HG03439 (cell line): ENCODE measurements around the gene DUSP16.
"Not testable (repeated sequence)": the region's sequence is repeated elsewhere in the genome, so short reads cannot be mapped to it uniquely, and the experiment has no call there.

ENCODE experiments used
- ATAC-seq: cut with Tn5 transposase; IDR thresholded peaks from one replicate; pipeline ENCODE4 v1.9.1; 2021; ENCODE audit warnings: mild to moderate bottlenecking, moderate library complexity; ENCODE audit not compliant: unreplicated experiment

Gene DUSP16

GRCh38 chr12:12585115-12585863 is 22.6 kb upstream of the DUSP16 start:
- no peak for ATAC-seq

- no peak for ATAC-seq
These were observed 21.0 kb upstream of the DUSP16 start for GRCh38 chr12:12583510-12584178.

DNA sequence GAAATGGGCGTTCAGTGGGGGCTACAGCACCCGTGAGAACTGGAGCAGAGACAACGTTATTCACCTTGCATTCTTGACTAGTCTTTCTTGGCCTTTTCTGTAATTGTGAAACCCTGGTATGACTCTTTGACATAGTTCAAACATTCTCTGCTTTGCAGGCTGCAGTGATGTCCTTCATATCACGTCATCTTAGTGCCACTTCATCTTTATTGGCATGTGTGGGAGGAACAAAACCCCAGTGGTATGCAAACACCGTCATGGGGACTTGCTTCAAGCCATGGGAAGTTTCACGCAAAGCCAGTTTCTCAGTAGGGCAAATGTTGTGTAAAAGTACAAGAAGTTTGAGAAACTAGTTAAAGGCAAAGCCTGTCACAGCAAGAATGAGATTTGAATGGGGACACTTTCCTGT is 20.2 kb upstream of the DUSP16 start:
- ATAC-seq, result peak; percentile 94

- peak; percentile 30 for ATAC-seq
These were observed 19.7 kb upstream of the DUSP16 start for GRCh38 chr12:12582193-12582881.

GRCh38 chr12:12580716-12581115 is 18.1 kb upstream of the DUSP16 start:
- ATAC-seq, result not testable (repeated sequence)

DNA sequence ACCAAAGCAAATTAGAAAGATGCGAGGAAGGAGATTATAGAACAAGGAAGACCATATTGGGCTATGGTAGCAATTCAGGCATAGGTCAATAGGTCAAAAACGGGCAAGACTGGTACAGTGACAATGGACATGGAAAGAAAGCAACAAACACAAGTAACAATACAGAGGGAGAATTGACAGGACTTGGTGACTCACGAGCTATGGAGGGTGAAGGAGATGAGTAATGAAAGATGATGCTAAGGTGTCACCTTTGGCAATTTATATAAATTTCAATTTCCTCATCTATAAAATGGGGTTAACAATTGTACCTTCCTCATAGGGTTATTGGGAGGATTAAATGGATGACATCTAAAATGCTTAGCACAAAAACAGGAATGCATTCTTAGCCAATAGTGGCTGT is 15.1 kb upstream of the DUSP16 start:
- ATAC-seq, result no peak

- no peak for ATAC-seq
These were observed 10.0 kb upstream of the DUSP16 start for GRCh38 chr12:12572659-12573058.

DNA sequence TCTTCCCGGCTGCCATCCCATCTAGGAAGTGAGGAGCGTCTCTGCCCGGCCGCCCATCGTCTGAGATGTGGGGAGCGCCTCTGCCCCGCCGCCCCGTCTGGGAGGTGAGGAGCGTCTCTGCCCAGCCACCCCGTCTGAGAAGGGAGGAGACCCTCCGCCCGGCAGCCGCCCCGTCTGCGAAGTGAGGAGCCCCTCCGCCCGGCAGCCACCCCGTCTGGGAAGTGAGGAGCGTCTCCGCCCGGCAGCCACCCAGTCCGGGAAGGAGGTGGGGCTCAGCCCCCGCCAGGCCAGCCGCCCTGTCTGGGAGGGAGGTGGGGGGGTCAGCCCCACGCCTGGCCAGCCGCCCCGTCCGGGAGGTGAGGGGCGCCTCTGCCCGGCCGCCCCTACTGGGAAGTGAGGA is 3.3 kb upstream of the DUSP16 start:
- not testable (repeated sequence) for ATAC-seq

DNA sequence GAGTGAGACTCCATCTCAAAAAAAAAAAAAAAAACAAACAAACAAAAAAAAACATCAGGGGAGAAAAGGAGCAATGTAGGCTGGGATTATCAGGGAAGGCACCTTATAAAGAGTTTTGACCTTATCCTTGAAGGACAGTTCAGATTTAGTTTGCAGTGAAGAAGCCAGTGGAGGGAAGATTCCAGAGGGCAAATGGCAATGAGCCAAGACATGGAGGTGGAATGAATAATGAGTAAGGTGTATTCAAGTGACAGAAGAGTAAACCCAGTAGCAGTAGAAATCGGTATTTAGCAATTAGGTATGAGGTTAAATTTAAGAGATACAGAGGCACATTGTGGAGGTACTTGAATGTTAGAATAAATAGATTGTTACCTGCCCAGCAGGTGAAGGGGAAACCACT is 2.2 kb upstream of the DUSP16 start:
- ATAC-seq, result no peak

- ATAC-seq, result no peak
These were observed 746 bp upstream of the DUSP16 start for GRCh38 chr12:12563290-12563928.

DNA sequence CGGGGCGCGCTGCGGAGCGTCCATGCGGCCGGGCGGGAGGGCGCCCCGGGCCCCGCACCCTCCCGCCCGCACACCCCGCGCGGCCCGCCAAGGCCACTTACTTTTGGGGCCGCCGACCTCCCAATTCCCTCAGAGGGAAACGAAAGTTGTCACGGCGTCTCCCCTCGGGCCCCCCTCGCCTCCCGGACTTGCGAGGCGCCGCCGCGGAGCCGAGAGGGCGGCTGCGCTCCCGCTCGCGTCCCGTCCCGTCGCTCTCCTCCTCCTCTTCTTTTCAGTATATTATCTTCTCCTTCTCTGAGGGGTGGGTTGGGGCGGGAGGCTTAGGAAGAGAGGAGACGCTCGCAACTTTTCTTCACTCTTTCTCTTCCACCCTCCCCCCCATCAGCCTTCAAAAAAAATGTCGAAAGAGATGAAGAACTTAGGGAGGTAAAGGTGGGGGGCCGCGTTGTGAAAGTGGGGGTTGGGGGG is 613 bp downstream of the DUSP16 start:
- ATAC-seq, result no peak

- ATAC-seq, result no peak
These were observed 1.2 kb downstream of the DUSP16 start for GRCh38 chr12:12561371-12562015.

DNA sequence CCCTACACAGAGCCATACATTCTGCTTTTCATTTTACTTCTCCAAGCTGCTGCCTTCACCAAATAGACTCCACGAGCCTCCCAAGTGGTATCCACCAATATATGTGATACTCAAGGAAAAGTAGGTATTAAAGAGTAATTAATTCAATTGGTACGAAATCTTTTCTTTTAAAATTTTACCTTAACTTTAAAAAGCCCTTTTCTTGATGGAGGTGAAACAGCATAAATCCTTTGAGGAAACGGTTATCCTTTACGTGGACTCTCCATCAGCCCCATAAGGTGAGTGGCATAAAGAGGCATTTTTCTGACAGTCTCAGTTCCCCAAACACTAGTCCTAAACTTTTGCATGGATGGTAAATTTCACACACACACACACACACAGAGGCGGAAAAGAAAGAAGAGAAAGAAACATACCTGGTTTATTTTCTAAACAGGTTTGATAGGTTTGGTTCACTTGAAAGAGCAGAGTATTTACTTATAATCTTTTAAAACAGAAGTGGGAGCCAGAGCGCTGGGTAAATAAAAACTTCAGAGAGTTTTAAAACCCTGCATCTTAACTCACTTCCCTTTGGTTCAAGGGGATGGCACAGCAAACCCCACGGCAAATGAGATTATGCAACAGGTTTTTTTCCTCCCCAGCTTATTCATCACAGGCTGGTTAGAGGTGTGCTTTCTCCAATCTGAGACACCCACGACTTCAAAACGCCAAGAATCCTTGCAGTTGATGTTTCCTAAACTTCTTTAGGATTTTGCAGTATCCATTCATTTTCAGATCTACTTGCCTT is 1.9 kb downstream of the DUSP16 start:
- ATAC-seq, result no peak

GRCh38 chr12:12559719-12560296 is 2.9 kb downstream of the DUSP16 start:
- ATAC-seq, result no peak

GRCh38 chr12:12558291-12558690 is 4.4 kb downstream of the DUSP16 start:
- no peak for ATAC-seq

DNA sequence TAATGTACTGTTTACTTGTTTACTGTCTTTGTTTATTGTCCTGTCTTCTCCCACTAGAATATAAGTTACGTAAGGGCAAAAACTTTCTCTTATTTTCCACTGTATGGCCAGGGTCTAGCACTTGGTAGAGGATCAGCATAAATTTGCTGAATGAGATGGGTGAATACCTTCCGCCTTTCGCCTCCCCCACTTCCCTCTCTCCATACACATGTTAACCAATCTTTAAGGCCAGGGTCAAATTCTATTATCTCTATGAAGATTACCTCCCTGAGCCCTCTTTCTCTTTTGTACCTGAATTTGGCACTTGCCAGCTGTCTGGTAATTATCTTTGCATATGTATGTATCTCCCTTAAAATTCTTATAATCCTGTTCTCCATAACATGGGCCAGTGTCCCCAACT is 4.9 kb downstream of the DUSP16 start:
- no peak for ATAC-seq

DNA sequence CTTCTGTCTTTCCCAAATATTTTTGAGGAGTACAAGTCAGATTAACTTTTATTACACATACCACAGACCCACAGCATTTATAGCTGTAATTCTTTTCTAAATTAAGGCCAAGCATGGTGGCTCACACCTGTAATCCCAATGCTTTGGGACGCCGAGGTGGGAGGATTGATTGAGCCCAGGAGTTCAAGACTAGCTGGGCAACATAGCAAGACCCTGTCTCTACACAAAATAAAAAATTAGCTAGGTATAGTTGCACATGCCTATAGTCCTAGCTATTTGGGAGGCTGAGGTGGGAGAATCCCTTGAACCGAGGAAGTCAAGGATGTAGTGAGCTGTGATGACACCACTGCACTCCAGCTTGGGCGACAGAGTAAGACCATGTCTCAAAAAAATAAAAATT is 7.0 kb downstream of the DUSP16 start:
- no peak for ATAC-seq

GRCh38 chr12:12553208-12553785 is 9.4 kb downstream of the DUSP16 start:
- no peak for ATAC-seq

GRCh38 chr12:12551115-12551514 is 11.5 kb downstream of the DUSP16 start:
- no peak for ATAC-seq
